Middle frontal gyrus (tissue), 1 donor: ENCODE results near the gene RSPH1.

Source experiments
- DNase-seq: peaks from one replicate; pipeline ENCODE4 v3.0.0-alpha.2; 2015; ENCODE audit warnings: low spot score; ENCODE audit errors: extremely low spot score

Gene RSPH1

DNA sequence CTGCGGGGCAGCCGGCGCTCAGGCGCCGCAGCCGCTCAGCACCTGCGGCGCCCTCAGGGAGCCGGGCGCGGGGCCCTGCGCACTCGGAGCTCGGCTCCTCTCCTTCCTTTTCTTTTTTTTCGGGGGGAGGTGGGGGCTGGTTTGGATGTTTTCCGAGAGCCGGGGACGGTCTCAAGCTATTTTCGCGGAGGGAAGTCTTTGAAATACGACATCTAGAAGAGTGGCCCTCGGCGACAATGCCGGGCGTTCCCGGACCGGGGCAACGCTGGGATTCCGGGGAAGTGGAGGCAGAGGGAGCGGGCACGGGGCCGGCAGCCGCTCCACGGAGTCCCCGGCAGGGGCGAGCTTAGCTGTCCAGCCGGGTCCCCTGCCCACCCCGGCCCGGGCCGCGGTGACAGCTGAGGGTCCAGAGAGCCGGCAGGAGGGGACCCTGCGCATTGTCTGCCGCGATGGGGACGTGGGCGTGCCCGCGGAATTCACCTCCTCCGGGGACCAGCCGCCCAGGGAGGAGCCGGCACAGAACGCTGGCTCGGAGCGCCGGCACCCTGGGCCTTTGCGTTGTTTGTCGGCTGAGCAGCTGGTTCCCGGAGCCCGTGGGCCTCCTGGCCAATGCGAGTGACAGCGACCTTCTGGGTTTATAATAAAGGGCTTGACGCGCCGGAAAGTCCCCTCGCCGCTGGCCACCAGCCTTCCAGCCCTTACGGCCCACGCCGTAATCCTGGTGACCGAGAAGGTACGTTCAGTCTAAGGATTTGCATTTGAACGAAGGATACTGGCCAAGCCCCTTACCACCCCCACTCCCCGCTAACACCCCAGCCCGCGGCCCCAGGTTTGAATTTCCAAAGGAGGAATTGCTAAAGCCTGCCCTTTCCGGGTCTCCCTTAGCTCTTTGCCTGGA lies 18.2 kb upstream of the RSPH1 start:
- DNase-seq = no peak

DNA sequence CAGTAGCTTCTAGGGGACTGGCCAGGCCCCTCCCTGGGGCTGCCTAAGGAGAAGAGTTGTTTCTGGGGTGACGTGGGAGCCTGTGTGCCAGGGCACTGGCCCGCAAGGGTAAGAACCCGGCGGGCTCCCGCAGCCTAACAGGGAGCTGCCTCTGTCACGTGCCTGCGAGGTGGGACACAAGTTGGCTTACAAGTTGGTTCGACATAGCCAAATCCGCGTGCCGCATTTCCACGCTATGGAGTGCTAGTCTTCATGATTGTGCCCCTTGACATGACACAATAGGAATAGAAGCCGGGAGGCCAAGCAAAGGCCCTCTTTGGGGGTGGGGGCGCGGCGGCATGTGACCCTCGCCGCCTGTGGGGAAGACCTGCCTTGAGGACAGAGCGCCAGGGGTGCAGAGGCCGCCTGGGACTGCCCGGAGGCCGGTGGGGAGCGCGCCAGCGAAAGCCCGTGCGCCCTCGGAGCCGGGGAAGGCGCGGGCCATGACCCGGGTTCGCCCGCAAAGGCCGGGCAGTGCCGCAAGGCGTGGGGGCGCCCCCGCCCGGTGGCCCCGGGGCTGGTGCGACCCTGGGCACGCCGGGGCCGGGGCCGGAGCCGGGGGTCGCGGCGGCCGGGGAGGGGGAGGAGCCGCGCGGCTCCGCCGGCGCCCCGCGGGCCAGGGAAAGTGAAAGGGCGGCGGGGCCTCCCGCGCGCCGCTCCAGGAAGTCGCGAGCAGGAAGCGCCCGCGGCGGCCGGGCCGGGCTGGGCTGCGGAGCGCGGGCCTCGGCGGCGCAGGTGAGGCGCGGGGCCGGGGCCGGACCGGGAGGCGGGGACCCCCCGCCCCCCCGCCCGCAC lies 17.3 kb upstream of the RSPH1 start, which contains the start of gene SLC37A1:
Gene SLC37A1 (plus strand): TSS at position 702 of the 834 bp plus-strand sequence. CDS start 4,603 bp downstream, outside the sequence.
- no peak for DNase-seq

DNA sequence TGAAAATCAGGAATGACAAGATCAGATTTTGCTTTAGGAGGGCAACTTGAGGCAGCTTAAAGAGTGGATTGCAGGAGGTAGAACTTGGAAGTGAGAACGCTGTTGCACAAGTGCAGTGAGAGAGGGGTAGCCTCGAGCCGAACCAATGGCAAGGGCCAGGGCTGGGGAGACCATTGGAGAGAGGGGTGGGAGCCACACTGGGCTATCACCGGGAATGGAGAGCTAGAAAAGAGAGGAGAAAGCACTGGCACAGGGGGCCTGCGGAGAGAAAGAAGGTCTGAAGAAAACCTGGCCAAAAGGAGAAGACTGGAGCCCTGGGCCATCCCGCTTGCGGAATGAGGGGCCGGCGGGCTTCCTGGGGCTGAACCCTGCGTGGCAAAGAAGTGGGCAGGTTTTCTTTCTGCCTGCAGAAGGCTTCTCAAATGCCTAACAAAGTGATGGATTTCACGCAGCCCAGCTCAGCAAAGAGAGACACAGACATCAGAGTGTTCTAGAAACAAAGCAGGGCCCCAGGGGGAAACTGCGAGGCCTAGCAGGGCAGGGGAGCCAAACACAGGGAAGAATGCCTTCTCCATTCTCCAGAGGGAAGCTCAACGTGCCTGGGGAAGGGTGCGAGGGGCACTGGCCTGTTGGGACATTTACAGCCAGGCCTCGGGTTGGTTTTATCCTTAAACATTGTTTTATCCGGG lies 16.5 kb upstream of the RSPH1 start:
- no peak for DNase-seq

DNA sequence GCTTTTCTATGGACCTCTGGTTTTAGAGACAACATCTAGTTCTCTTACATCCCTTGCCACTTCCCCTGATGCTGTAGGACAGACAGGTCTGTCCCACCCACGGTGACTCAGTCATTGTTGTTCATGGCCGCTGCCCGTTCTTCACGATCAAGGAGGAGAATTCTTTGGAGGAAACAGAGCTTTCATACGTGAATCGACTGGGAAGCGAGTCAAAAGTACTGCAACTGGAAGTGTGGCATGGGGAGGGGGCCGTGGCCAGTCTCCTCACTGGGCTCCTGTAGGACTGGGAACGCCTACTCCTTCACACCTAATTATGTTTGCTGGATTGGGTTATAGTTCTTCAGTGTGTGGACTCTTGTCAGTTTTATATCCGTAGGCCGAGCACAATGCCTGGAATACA lies 13.2 kb upstream of the RSPH1 start:
- DNase-seq = no peak

DNA sequence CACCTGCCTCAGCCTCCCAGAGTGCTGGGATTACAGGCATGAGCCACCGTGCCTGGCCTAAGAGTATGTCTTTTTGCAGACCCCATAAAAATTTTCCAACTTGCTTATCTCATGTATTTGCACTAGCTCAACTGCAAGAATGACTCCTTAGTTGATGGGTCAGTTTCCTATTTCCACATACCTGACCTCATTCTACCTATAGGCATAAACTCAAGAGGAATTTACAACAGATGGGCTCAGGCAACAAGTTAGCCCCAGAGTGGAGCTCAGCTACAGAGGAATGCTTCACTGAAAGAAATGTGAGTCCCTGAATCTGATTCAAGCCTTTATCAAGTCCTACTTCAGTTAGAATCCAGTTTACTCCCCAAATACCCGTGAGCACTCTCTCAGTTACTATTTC lies 12.3 kb upstream of the RSPH1 start:
- DNase-seq = no peak

DNA sequence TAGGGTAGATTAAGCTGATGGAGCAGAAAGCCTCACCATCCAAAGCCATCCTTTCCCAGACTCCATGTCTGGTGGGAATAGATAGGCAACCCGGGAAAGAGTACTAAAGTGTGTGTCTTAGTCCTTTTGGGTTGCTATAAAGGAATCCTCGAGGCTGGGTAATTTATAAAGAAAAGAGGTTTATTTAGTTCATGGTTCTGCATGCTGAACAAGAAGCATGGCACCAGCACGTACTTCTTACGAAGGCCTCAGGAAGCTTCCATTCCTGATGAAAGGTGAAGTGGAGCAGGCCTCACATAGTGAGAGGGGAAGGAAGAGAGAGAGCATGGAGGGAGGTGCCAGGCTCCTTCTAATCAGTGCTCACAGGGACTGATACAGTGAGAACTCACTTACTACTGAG lies 11.4 kb upstream of the RSPH1 start:
- no peak for DNase-seq

DNA sequence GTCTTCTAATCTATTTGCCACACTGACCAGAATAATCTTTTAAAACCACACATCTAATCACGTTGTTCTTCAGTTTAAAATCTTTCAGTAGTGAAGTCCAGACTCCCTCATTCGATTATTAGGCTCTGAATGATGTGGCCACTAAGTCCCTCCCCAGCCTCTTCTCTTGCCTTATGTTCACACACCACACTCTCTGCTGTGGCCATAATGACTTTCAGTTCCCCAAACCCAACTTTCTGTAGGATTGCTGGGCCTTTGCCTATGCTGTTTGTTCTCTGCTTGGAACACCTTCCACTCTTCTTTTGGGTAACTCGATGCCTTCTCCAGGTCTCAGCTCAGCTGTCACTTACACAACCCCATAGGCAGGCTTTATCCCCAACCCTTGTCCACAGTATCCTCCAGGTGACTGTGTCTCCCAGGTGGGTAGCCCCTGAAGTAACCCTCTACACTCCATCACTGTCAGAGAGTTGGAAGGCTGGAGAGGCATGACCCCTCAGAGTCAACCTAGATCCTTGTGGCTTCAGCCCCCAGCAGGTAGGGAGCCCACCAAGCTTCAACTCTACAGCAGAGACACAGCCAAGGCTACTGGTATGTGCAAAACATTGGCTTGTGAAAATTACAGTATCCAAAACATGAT lies 9.2 kb upstream of the RSPH1 start:
- DNase-seq = no peak

DNA sequence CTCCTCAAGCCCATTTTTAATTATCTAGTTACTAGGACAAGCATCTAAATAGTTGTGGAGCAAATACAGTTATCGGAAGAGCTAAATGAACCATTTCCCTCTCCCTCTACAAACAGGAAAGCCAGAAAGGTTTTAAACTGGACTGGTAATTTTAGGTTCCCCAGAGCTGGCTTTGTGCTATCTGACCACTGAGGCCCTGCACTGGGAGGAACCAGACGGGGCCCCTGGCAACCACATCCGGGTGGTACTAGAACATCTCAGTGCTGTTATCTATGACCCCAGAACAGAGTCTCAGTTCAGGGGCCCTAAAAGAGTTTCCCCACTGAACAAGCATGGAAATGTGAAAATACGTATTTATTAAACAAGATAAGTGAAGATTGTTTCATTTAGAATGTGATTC lies 7.7 kb upstream of the RSPH1 start:
- no peak for DNase-seq

DNA sequence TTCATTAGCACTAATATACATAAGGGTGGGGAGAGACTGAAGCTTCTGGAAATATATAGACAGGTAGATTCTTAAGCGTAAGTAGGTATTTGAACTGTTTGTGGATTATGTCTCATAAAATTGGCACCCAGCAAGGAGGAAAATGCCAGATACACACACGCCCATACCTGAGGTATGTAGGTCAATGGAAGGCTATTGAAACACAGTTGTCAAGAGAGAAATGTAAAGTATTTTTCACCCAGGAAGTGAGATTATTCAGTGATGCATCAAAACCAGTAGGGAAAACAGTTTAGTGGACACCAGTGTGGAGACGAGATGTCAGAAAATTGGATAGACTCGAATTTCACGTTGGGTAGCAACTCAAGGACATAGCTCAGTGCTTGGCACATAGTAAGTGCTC lies 4.7 kb upstream of the RSPH1 start:
- DNase-seq = no peak

DNA sequence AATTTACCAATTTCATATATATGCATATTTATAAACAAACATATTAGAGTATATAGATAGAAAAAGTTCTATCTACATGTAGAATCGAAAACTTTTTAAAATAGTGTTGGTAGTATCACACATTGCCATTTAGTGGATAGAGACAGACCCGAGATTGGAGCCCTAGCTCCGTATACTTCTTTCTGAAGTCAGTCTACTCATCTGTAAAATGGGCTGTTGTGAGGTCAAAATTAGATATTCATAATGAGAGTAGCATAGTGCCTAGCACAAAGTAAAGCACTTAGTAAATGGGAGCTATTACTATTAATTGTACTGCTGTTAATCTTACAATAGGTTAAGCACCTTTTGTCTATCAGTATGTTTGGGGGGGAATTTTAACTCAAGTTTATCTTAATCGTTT lies 4.2 kb upstream of the RSPH1 start:
- no peak for DNase-seq

DNA sequence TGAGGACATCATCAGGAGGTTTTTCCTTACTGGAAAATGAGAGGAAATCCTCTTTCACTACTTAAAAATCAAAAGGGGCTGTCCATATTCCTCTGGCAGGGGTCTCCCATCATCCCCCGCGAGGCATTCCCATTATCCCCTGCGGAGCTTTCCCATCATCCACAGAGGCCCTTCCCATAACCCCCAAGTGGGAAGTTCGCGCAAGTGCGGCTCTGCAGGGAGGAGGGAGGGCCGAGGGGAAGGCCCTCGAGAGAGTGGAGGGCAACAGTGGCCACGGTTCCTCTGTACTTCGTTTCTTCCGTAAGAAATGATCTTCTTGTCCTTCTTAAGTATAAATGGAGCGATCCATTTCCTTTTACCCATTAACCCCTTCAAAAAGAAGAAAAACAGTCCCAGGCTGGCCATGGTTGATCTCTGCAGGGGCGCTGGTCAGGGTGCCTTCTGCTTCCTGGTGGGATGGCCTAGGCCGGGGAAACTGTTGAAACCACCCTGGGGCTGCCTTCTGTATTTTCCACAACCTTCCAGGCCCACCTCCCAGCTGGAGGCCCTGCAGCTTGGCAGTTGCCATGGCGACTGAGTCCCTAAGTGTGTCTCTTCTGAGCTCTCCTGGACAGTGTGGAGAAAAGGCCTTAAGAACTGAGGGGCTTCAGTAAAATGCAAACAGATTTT lies 3.6 kb upstream of the RSPH1 start:
- DNase-seq = no peak

DNA sequence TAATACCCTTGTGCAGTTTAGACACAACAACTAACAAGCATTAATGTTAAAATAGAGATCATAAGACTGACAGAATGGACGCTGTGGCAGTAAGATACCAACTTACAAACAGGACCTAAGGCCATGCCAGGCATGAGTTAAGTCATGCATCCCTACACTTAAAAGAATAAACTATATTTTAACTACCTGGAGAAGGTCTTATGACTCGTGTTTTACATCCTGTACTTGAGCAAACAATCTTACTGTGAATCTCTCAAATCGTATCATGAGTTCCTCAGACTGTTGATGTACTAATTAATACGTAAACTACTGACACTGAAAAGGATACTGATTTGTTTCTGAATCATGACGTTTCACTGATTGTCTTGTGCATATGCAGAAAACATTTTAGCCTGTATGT lies 2.0 kb upstream of the RSPH1 start:
- no peak for DNase-seq

DNA sequence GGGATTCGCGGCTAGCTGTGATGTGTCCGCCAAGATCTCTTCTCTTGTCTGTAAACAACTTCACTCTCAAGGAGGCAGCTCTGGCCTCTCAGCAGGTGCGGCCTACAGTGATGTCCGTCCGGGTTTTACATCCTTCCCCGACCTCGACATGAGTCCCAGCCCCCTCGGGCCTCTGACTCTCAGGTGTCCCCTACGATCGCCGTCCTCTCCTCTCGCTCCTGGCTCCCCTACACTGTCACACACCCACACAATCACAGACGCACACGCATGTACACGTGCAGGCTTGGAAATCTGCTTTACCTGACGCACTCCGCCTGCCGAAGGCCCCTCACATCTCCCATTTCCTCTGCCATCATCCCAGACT lies 797 bp upstream of the RSPH1 start:
- DNase-seq = no peak

DNA sequence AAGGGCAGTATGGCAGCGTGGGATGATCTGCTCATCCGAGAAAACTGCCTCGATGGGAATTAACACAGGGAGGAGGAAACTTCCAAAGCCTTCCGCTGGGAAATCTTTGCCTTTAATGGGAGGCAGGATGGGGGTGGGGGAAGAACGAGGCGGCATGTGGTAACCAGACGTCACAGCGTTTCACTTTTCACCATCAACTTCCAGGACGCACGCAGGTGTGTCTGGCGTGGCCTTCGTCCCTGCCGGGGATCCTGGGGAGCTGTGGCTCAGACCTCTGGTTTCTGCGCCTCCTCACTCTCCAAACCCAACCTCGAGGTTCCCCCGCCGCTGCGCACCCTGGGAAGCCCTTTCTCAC lies 282 bp downstream of the RSPH1 start:
- DNase-seq = no peak

DNA sequence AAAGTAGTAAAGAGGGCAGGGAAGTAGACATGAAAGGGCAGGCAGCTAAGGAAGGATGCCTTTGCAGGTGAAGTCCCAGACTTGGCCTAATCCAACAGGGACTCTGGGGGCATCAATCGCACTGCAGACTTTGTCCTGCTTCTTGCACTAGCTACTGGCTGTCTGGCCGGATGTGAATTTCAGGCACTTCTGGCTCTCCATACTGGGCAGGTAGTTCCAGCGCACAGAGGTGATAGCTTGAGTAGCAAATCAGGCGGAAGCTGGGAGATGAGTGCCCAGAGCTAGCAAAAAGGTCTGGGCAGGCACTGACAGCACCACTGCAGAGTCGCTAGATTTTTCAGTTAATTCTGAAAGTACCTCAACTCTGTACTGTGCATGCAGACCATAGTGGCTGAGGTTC lies 997 bp downstream of the RSPH1 start:
- DNase-seq = no peak

DNA sequence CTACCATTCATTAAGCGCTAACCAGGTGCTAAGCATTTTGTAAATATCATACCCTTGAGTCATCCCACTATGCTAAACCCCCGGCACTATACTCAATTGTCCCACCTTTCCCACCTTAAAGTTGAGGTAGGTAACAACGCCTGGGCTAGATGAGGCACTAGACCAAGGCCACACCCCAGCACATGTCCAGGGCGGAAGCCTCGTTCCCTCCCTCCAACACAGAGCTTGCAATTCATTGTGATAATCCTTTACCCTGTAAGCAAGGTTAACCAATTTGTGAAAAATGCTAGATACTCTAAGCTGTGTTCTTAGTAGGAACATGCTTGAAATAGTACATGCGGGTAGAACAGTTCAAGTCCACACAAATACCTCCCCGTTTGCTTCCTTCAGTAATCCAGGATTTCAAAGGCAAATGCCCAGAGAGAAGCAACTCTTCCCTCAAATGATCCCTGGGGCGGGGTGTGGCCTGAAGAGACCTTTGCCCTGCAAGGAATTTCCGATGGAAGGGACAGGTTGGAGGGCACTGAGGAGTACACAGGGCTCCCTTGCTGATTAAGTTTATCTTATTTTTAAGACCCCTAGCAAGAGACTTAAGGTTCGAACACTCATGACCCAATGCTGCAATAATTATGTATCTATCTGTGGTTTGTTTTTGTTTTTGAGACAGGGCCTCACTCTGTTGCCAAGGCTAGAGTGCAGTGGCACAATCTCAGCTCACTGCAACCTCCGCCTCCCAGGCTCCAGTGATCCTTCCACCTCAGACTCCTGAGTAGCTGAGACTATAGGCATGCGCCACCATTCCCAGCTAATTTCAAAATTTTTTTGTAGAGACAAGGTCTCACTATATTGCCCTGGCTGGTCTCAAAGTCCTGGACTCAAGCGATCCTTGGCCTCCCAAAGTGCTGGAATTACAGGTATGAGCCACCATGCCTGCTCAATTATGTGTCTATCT lies 2.6 kb downstream of the RSPH1 start:
- no peak for DNase-seq

DNA sequence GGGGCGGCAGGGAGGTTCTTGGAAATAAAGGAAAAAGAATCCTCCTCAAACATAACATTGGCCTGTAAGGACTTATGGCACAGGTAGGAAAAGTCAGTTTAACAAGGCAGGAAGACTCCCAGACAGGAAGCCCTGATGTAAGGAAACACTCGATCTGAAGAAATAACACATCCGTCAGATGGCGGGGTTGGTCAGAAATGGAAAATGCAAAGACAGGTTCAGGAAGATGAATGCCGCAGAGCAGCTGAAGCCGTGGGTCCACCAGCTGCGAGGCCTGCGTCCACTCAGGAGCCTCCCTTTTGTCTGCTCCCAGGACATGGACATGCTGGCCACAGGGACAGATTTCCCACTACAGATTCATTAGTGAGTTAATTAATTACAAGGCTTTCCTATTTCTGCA lies 3.8 kb downstream of the RSPH1 start:
- no peak for DNase-seq

DNA sequence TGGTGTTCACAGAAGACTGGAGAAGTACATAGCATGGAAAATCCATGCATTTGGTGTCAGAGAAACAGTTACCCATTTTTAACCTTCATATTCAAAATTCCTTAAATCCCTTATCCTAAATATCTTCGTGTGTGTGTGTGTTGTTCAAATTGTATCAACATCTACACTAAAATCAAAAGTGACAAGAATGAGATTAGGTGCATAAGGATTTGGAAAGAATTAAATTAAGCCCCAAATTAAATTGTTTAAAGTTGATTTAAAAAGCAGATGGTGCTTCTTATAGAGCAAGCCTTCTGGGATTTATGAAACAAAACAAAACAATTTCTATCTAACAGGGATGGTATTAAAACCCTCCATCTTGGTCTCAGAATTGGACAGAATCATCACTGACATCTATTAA lies 4.7 kb downstream of the RSPH1 start:
- DNase-seq = no peak

DNA sequence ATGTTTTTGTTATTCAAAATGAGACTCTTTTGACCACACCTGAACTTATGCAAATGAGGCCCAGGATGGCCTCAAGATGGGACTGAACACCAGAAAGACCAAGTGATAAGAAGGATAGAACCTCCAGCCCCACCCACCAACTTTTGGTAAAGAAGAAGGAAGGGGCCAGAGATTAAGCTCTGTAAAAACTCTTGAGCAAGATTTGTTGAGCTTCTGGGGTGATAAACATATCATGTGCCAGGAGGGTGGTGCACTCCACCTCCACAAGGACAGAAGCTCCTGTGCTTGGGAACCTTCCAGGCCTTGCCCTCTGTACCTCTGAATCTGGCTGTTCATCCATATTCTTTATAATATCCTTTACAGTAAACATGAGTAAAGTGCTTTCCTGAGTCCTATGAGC lies 5.3 kb downstream of the RSPH1 start:
- DNase-seq = no peak

DNA sequence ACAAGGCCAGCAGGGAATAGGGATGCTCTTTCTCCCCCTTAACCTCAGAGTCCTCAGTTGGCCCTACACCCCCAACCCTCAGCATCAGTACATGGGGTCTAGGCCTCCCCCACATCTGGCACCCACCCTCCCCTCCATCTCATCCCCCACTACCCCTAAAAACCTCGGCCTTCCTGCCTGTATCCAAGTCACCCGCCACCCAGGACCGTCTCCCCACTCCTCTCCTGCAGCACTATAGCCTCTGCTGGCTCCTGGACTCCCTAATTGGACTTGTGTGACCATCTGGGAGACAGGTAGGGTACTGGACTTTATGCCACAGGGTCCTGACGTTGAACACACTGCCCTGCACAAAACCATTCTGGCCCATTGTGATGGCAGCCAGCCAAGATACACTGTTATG lies 6.0 kb downstream of the RSPH1 start:
- no peak for DNase-seq
